UCSD-AML1 (cell line): ENCODE data around the gene ZBTB21.

ENCODE experiments used
- DNase-seq: peaks from one replicate; lab custom pipeline; 2025; ENCODE audit not compliant: unreplicated experiment; lab: John Stamatoyannopoulos, UW

The ZBTB21 gene

DNA sequence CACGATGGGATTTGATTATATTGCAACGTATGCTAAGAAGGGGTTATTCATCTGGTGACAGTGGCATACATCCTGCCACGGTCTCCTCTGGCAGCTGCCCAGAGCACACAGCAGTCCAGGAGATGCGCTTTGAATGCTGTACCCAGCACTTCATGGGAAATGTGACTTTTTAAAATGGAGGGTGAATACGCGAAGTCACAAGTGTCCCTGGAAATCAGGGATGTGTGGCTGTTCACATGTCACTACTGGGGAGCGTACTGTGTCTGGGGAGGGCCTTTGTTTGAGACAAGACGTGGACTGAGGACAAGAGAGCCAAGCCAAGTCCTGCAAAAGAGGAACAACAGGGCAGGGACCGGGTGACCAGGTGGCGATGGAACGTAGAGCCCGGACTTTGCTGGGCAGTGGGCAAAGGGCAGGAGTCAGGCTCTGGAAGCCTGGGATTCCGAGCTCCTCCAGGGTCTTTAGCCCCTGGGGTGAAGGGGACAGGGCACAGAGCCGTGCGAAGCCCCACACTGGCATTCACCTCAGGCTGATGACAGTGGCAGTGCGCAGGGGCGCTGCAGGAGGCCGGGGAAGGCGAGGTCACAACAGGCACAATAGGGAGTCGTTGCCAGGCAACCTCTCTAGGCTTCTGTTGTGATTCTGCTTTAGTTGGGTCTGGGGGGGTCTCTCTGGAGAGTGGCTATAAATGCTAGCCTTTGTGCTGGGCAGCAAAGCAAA, 11.4 kb upstream of the ZBTB21 start:
- DNase-seq, result no peak

- no peak for DNase-seq
These were observed 9.5 kb upstream of the ZBTB21 start for GRCh38 chr21:42019706-42020105.

DNA sequence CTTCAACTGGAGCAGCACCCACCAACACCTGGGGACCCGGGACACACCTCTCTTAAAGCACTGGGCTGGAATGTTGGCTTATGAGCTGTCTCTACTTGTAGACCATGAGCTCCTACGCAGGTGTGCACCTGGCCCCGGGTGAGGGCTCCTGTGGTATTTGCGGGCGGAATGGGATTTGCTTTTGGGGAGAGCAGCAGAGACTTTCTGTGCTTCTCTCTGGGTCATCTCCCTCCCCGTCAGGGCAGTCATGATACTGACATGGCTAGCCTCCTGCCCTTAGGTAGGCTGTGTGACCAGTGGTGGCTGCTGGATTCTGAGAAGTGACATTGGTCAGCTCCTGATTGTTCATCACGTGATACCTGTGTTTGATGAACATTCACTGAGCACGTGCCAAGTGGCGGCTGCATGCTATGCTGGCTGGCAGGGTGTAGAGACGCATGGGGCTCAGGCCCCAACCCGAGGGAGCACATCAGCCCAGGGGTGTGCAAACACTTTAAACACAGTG, 9.0 kb upstream of the ZBTB21 start:
- DNase-seq, result no peak

- no peak for DNase-seq
These were observed 6.9 kb upstream of the ZBTB21 start for GRCh38 chr21:42017022-42017421.

- DNase-seq, result no peak
These were observed 6.3 kb upstream of the ZBTB21 start for GRCh38 chr21:42016364-42016985.

- no peak for DNase-seq
These were observed 3.8 kb upstream of the ZBTB21 start for GRCh38 chr21:42013931-42014330.

GRCh38 chr21:42013376-42013775, 3.2 kb upstream of the ZBTB21 start:
- no peak for DNase-seq

GRCh38 chr21:42012763-42013329, 2.7 kb upstream of the ZBTB21 start:
- no peak for DNase-seq

GRCh38 chr21:42012344-42012743, 2.2 kb upstream of the ZBTB21 start:
- DNase-seq, result no peak

GRCh38 chr21:42010507-42011495, 641 bp upstream of the ZBTB21 start:
- DNase-seq, result no peak

- DNase-seq, result peak; percentile 58
These were observed 936 bp downstream of the ZBTB21 start for GRCh38 chr21:42009018-42009830.

DNA sequence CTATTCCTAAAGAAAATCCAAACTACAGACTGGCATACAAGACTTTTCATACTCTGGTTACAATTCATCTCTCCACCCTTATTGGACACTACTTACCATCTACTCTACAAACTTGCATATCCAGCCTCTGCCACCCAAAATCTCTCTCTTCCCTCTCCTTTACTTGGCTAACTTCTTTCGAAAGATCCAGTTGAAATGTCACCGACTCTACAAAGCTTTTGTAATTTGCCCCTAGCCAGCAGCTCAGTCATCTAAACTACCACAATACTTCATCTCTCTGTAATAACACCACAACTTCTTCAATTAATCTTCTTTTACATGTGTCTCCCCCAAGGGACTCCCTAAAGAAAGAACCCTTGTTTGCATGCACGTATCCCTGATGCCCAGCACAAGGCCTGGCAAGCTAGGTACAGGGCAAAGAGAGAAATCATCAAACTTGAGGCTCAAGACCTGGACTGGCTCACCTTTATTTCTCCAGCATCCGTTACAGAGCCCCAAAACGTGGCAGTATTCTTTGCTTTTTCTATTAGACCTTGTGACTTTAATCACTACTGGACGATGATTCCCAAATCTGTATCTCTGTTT, 2.7 kb downstream of the ZBTB21 start:
- DNase-seq, result no peak

GRCh38 chr21:42006765-42007164, 3.4 kb downstream of the ZBTB21 start:
- DNase-seq, result no peak

DNA sequence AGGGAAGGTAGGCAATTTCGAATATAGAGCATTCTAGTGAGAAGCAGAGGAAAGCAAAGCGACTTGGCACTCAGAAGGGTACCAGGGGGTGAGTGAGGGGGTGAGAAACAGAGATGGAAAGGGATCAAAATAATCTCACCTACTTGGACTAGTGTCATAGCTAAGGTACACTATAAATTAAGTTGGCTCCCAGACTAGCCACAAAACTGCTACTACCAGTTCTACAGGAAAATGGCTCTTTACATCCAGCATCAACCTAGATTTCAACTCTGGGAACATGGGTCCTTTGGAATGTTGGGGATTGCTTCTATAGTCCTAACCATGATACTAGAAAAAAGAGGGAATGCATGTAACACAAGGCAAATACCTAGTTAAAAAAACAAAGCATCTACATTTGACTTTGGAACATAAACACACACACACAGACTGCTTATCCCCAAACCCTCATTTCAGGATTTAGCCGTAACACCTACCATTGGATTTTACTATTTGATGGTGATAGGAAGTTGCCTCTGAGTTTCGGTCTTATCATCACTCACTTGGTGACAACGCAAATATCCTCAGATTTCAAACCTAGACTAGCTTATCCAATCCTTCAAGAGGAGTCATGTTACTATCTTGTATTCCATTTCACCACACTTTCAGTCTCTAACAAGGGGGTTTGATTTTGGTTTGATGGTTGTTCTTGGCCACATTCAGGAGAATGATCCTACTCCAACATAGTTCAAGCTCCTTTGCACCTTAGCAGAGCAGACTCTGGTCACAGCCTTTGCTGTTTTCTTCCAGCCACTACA, 5.6 kb downstream of the ZBTB21 start:
- DNase-seq, result no peak

DNA sequence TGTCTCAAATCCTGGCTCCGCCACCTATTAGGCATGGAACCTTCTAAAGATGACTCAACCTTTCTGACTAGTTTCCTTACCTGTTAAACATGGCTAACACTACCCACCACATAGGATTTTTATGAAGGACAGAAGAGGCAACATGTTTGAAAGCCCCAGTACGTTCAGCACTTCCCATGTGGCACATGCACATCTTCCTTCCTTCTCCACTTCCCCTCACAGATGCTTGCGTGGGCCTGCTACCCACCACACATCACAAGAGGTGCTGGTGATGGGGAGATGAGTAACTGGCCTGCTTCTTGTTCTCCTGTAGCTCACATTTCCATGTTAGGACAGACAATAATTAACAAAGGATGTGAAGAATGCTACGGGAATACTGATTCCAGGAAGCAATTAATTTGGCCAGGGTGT, 7.1 kb downstream of the ZBTB21 start:
- no peak for DNase-seq

GRCh38 chr21:42002421-42002958, 7.7 kb downstream of the ZBTB21 start:
- no peak for DNase-seq

DNA sequence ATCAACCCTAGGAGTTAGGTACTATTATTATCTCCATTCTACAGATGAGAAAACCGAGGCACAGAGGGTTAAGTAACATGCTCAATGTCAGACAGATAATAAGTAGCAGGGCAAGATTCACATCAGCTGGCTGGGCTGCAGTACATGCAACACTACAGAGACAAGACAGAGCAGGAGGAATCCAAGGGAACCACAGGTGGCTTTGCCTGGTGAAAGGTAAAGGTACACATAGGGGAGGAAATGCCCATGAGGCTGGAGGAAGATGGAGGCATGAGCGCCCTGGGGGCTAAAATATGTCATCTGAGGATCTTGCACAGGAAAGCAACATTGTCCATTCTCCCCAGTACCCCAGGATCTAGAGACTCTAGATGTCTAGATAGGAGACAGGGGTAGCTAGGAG, 8.4 kb downstream of the ZBTB21 start:
- no peak for DNase-seq

GRCh38 chr21:42000908-42001307, 9.3 kb downstream of the ZBTB21 start:
- DNase-seq, result no peak

- no peak for DNase-seq
These were observed 12.5 kb downstream of the ZBTB21 start for GRCh38 chr21:41997657-41998056.
